DND-41 (cell line): Measurements from ENCODE around the gene PTPN9.

Experiments used
- EZH2 ChIP-seq: IDR thresholded peaks from 3 replicates; pipeline ENCODE4 v1.6.1; 2012; ENCODE audit warnings: borderline replicate concordance, low read depth, mild to moderate bottlenecking, moderate library complexity, low read length, inconsistent platforms; ENCODE audit not compliant: severe bottlenecking
- TF ChIP-seq, protein P1 (sequence below): IDR thresholded peaks from 2 replicates; pipeline ENCODE4 v1.5.1; 2012; ENCODE audit warnings: borderline replicate concordance, low read length, moderate library complexity, mild to moderate bottlenecking; ENCODE audit not compliant: poor library complexity, severe bottlenecking; ENCODE audit errors: extremely low read depth

DNA sequence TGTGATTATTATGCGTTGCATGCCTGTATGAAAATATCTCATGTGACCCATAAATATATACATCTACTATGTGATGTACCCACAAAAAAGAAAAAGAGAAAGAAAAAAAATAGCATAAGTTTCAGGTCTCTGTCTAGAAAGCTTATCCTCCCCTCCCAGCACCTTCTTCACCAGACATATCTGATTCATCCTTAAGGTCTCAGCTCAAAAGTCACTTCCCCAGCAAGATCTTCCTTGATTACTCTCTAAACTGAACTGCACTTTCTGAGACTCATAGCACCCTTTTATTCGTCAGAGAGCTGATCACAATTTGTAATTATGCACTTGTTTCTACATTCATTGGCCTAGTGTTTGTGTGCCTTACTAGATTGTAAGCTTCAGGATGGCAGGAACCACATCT, 11.1 kb upstream of the PTPN9 start:
- TF ChIP-seq, protein P1, sequence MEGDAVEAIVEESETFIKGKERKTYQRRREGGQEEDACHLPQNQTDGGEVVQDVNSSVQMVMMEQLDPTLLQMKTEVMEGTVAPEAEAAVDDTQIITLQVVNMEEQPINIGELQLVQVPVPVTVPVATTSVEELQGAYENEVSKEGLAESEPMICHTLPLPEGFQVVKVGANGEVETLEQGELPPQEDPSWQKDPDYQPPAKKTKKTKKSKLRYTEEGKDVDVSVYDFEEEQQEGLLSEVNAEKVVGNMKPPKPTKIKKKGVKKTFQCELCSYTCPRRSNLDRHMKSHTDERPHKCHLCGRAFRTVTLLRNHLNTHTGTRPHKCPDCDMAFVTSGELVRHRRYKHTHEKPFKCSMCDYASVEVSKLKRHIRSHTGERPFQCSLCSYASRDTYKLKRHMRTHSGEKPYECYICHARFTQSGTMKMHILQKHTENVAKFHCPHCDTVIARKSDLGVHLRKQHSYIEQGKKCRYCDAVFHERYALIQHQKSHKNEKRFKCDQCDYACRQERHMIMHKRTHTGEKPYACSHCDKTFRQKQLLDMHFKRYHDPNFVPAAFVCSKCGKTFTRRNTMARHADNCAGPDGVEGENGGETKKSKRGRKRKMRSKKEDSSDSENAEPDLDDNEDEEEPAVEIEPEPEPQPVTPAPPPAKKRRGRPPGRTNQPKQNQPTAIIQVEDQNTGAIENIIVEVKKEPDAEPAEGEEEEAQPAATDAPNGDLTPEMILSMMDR = no peak
- no peak for TF ChIP-seq EZH2
